H9 (cell line): ENCODE results near the gene GALNT10. TPM values are rescaled to one million over a fixed set of nuclear protein-coding genes. Genes with fewer than 3 reads are reported as not detected.

Source experiments
- DNase-seq: peaks from one replicate; pipeline ENCODE4 v3.0.0-alpha.2; 2017
- H2AFZ ChIP-seq: one replicate; pipeline ENCODE4 v1.6.1; 2013; ENCODE audit warnings: mild to moderate bottlenecking, low read length, control low read depth, moderate library complexity
- H2AK5ac ChIP-seq: 2 replicates; pipeline ENCODE4 v1.6.1; 2013; ENCODE audit warnings: low read length, control low read depth, mixed read lengths; ENCODE audit not compliant: insufficient read length
- H2BK120ac ChIP-seq: one replicate; pipeline ENCODE4 v1.6.1; 2013; ENCODE audit warnings: low read depth, mild to moderate bottlenecking, low read length, control low read depth, inconsistent platforms; ENCODE audit not compliant: poor library complexity, severe bottlenecking
- H2BK12ac ChIP-seq: 2 replicates; pipeline ENCODE4 v1.6.1; 2013; ENCODE audit warnings: low read length, control low read depth, mixed read lengths, low read depth; ENCODE audit not compliant: insufficient read length
- H2BK15ac ChIP-seq: 2 replicates; pipeline ENCODE4 v1.6.1; 2013; ENCODE audit warnings: low read depth, low read length, control low read depth
- H2BK20ac ChIP-seq: one replicate; pipeline ENCODE4 v1.6.1; 2013; ENCODE audit warnings: low read depth, mild to moderate bottlenecking, low read length, control low read depth, inconsistent platforms; ENCODE audit not compliant: poor library complexity, severe bottlenecking
- H2BK5ac ChIP-seq: 2 replicates; pipeline ENCODE4 v1.6.1; 2013; ENCODE audit warnings: low read length, control low read depth, mixed read lengths; ENCODE audit not compliant: insufficient read length
- H3K14ac ChIP-seq: 2 replicates; pipeline ENCODE4 v1.6.1; 2013; ENCODE audit warnings: low read length, control low read depth; ENCODE audit not compliant: insufficient read depth
- H3K18ac ChIP-seq: 2 replicates; pipeline ENCODE4 v1.6.1; 2013; ENCODE audit warnings: low read depth, mild to moderate bottlenecking, mixed read lengths, low read length, control low read depth; ENCODE audit not compliant: insufficient read length
- H3K23ac ChIP-seq: 2 replicates; pipeline ENCODE4 v1.6.1; 2013; ENCODE audit warnings: low read length, control low read depth, mixed read lengths, low read depth; ENCODE audit not compliant: insufficient read length
- H3K23me2 ChIP-seq: 2 replicates; pipeline ENCODE4 v1.6.1; 2013; ENCODE audit warnings: low read depth, mild to moderate bottlenecking, mixed read lengths, low read length, control low read depth; ENCODE audit not compliant: insufficient read length, poor library complexity, severe bottlenecking
- H3K27ac ChIP-seq: 2 replicates; pipeline ENCODE4 v1.5.1; 2013; ENCODE audit warnings: low read length, control low read depth, mixed read lengths, low read depth; ENCODE audit not compliant: insufficient read length
- H3K27me3 ChIP-seq: 2 replicates; pipeline ENCODE4 v1.6.1; 2013; ENCODE audit warnings: low read length, control low read depth, inconsistent platforms; ENCODE audit not compliant: insufficient read depth
- H3K4ac ChIP-seq: 2 replicates; pipeline ENCODE4 v1.6.1; 2013; ENCODE audit warnings: low read depth, mild to moderate bottlenecking, control low read depth, inconsistent platforms, low read length, moderate library complexity
- H3K4me1 ChIP-seq: 2 replicates; pipeline ENCODE4 v1.6.1; 2013; ENCODE audit warnings: low read length, control low read depth, inconsistent platforms; ENCODE audit not compliant: insufficient read depth
- H3K4me2 ChIP-seq: 2 replicates; pipeline ENCODE4 v1.6.1; 2013; ENCODE audit warnings: low read length, control low read depth, mixed read lengths; ENCODE audit not compliant: insufficient read length, insufficient read depth
- H3K56ac ChIP-seq: 2 replicates; pipeline ENCODE4 v1.6.1; 2013; ENCODE audit warnings: low read depth, mild to moderate bottlenecking, mixed read lengths, low read length, control low read depth; ENCODE audit not compliant: insufficient read length
- H3K79me1 ChIP-seq: 2 replicates; pipeline ENCODE4 v1.6.1; 2013; ENCODE audit warnings: low read depth, mild to moderate bottlenecking, moderate library complexity, low read length, control low read depth, inconsistent platforms; ENCODE audit not compliant: insufficient read depth, poor library complexity, severe bottlenecking
- H3K79me2 ChIP-seq: 2 replicates; pipeline ENCODE4 v1.6.1; 2013; ENCODE audit warnings: low read length, control low read depth, inconsistent platforms; ENCODE audit not compliant: insufficient read depth
- H3K9ac ChIP-seq: 2 replicates; pipeline ENCODE4 v1.6.1; 2013; ENCODE audit warnings: low read length, control low read depth, mixed read lengths; ENCODE audit not compliant: insufficient read length; ENCODE audit errors: extremely low read depth
- H3K9me3 ChIP-seq: one replicate; pipeline ENCODE4 v1.6.1; 2013; ENCODE audit warnings: low read depth, low read length, inconsistent platforms; ENCODE audit not compliant: control insufficient read depth
- H3T11ph ChIP-seq: one replicate; pipeline ENCODE4 v1.6.1; 2013; ENCODE audit warnings: mild to moderate bottlenecking, low read length, control low read depth, inconsistent platforms
- H4K20me1 ChIP-seq: one replicate; pipeline ENCODE4 v1.6.1; 2013; ENCODE audit not compliant: control insufficient read depth, insufficient read length, insufficient read depth
- H4K5ac ChIP-seq: 2 replicates; pipeline ENCODE4 v1.6.1; 2013; ENCODE audit warnings: low read depth, mild to moderate bottlenecking, mixed read lengths, low read length, control low read depth; ENCODE audit not compliant: insufficient read length
- H4K8ac ChIP-seq: replicated peaks from 2 replicates; pipeline ENCODE4 v1.6.1; 2013; ENCODE audit warnings: low read length, control low read depth, mixed read lengths, low read depth; ENCODE audit not compliant: insufficient read length
- H4K91ac ChIP-seq: 2 replicates; pipeline ENCODE4 v1.6.1; 2013; ENCODE audit warnings: low read depth, mild to moderate bottlenecking, moderate library complexity, mixed read lengths, low read length, control low read depth; ENCODE audit not compliant: insufficient read length
- H3K27ac Mint-ChIP-seq, 3 experiments: 2 replicates in 2 of 3; 3 replicates in 1 of 3; pipeline ENCODE4 v1.8.0; 2020 to 2021; ENCODE audit warnings: mixed read lengths in 3 of 3, mild to moderate bottlenecking in 1 of 3, moderate library complexity in 1 of 3
- H3K27me3 Mint-ChIP-seq: 2 replicates; pipeline ENCODE4 v1.8.0; 2021; ENCODE audit warnings: low read depth, mild to moderate bottlenecking, moderate library complexity, mixed read lengths
- H3K36me3 Mint-ChIP-seq, 3 experiments: 2 replicates in 2 of 3; 3 replicates in 1 of 3; pipeline ENCODE4 v1.8.0; 2020 to 2021; ENCODE audit warnings: low read depth in 3 of 3, mixed read lengths in 3 of 3; ENCODE audit not compliant: insufficient read depth in 1 of 3
- H3K4me1 Mint-ChIP-seq, 2 experiments: 2 replicates each; pipeline ENCODE4 v1.8.0; 2020; ENCODE audit warnings: mixed read lengths in 2 of 2
- H3K4me3 Mint-ChIP-seq, 2 experiments: 2 replicates in 1 of 2; 3 replicates in 1 of 2; pipeline ENCODE4 v1.8.0; 2020 to 2021; ENCODE audit warnings: mild to moderate bottlenecking in 2 of 2, mixed read lengths in 2 of 2, moderate library complexity in 1 of 2
- H3K9me3 Mint-ChIP-seq, 2 experiments: 2 replicates in 1 of 2; 3 replicates in 1 of 2; pipeline ENCODE4 v1.8.0; 2020; ENCODE audit warnings: mild to moderate bottlenecking in 2 of 2, mixed read lengths in 2 of 2, moderate library complexity in 1 of 2
- CTCF ChIP-seq: fragments of 200-600 bp; sonication (generic); conservative IDR thresholded peaks from 3 replicates; pipeline ENCODE4 v1.8.0; 2021; ENCODE audit warnings: antibody characterized with exemption, mild to moderate bottlenecking
- WGBS: extraction: QIAGEN DNeasy Blood & Tissue Kit; methylation state at CpG from one replicate; pipeline ENCODE4 v1.1.7; 2013; ENCODE audit warnings: missing lambda C conversion rate, low lambda C conversion rate, mixed read lengths; ENCODE audit not compliant: insufficient read length; ENCODE audit errors: extremely low coverage; 5-methylcytosine and 5-hydroxymethylcytosine counted together
- total RNA-seq: library from RNA; stranded (reverse); gene quantifications from 2 replicates; pipeline ENCODE4 v1.2.1, GENCODE V29; 2021

Gene GALNT10
- total RNA-seq, 1 experiment from 2014 or later, result 15.4 TPM

GRCh38 chr5:154315196-154315595, 124.7 kb downstream of the GALNT10 start:
- no peaks in the 10 kb centered on the region for H3K27me3 Mint-ChIP-seq

More at GRCh38 chr5:154315196-154315595, 124.7 kb downstream of the GALNT10 start:
- Histone ChIP-seq H2BK12ac (no peak overlapping the region), H3K23ac (no peak overlapping the region), H3T11ph (no peak overlapping the region), H2BK15ac (no peak overlapping the region), H3K56ac (no peak overlapping the region), H2AK5ac (no peak overlapping the region), H3K9ac (no peak overlapping the region), H4K91ac (no peak overlapping the region), H2BK20ac (no peak overlapping the region), H3K79me1 (no peaks in the 10 kb centered on the region), H3K14ac (no peak overlapping the region), H3K79me2 (no peaks in the 10 kb centered on the region), H3K9me3 (no peaks in the 10 kb centered on the region), H4K8ac (no peak overlapping the region), H3K4ac (no peak overlapping the region), H3K4me2 (no peak overlapping the region), H3K27ac (no peak overlapping the region), H3K18ac (no peak overlapping the region), H2AFZ (no peak overlapping the region), H3K27me3 (no peaks in the 10 kb centered on the region), H2BK5ac (no peak overlapping the region), H3K23me2 (no peaks in the 10 kb centered on the region), H2BK120ac (no peak overlapping the region), H3K4me1 (no peaks in the 10 kb centered on the region), H4K20me1 (no peaks in the 10 kb centered on the region), H4K5ac (no peak overlapping the region)
- Mint-ChIP-seq H3K4me1 (peaks cover 0 to 7% of the 10 kb centered on the region in 2 experiments; a peak in 2 of 4 replicates), H3K27ac (no peak overlapping the region), H3K4me3 (no peak overlapping the region), H3K9me3 (no peaks in the 10 kb centered on the region), H3K36me3 (no peaks in the 10 kb centered on the region; a peak in 1 of 7 replicates)
- no CpG with 5 or more reads among the region's 3 CpGs for WGBS
- no peak for DNase-seq
- TF ChIP-seq CTCF, result no peak
